Retinal pigment epithelial cell (primary cell): Measurements from ENCODE around the gene SGCA.

ENCODE experiments used
- DNase-seq: peaks from one replicate; pipeline ENCODE4 v3.0.0-alpha.2; 2010; ENCODE audit warnings: low read depth
- H3K4me3 ChIP-seq: 2 replicates; pipeline ENCODE4 v1.5.1; 2011; ENCODE audit warnings: mild to moderate bottlenecking, low read length, control low read depth, moderate library complexity
- CTCF ChIP-seq: conservative IDR thresholded peaks from 2 replicates; pipeline ENCODE4 v1.5.1; 2011; ENCODE audit warnings: low read depth, low read length, control low read depth, inconsistent platforms

The SGCA gene

GRCh38 chr17:50147841-50148225, 18.0 kb upstream of the SGCA start:
- TF ChIP-seq CTCF: no peak
- no peak for DNase-seq

GRCh38 chr17:50148226-50149090, 17.3 kb upstream of the SGCA start:
- peak overlapping the region; percentile 77 for H3K4me3 ChIP-seq
- peak; percentile 30 for TF ChIP-seq CTCF
- DNase-seq: no peak

More at GRCh38 chr17:50147841-50148225, 18.0 kb upstream of the SGCA start:
- peak overlapping the region; percentile 77 for H3K4me3 ChIP-seq

GRCh38 chr17:50149091-50149416, 16.8 kb upstream of the SGCA start:
- no peak for TF ChIP-seq CTCF
- H3K4me3 ChIP-seq: peak overlapping the region; percentile 77
- DNase-seq: no peak

- TF ChIP-seq CTCF: no peak
- H3K4me3 ChIP-seq: peak overlapping the region; percentile 77
- DNase-seq: no peak
Observed at GRCh38 chr17:50149417-50150353, 16.1 kb upstream of the SGCA start.

GRCh38 chr17:50150354-50151040, 15.3 kb upstream of the SGCA start, which contains the start of gene PPP1R9B:
Gene PPP1R9B (minus strand): TSS chr17:50150677. CDS start chr17:50150513, 164 bp downstream.
- DNase-seq: no peak
- no peak for TF ChIP-seq CTCF
- H3K4me3 ChIP-seq: peak within 1 kb of the TSS; percentile 77

- peak; percentile 59 for TF ChIP-seq CTCF
Observed at GRCh38 chr17:50151041-50151936, 14.5 kb upstream of the SGCA start.

More at GRCh38 chr17:50151041-50151936, 14.5 kb upstream of the SGCA start:
- H3K4me3 ChIP-seq: peak overlapping the region; percentile 77
- DNase-seq: no peak
